Brain microvascular endothelial cell (primary cell): ENCODE data around the gene PDZRN3.

Experiments
- DNase-seq: peaks from one replicate; pipeline ENCODE4 v3.0.0-alpha.2; 2020
- H3K27ac ChIP-seq: fragments of 250-450 bp; sonication (Bioruptor Pico); 2 replicates; pipeline ENCODE4 v1.5.1; 2020; ENCODE audit warnings: mild to moderate bottlenecking, moderate library complexity
- H3K27me3 ChIP-seq: fragments of 250-450 bp; sonication (Bioruptor Pico); replicated peaks from 2 replicates; pipeline ENCODE4 v1.5.1; 2020; ENCODE audit warnings: mild to moderate bottlenecking
- H3K36me3 ChIP-seq: fragments of 250-450 bp; sonication (Bioruptor Pico); replicated peaks from 2 replicates; pipeline ENCODE4 v1.5.1; 2020; ENCODE audit warnings: mild to moderate bottlenecking
- H3K4me3 ChIP-seq: 2 replicates; pipeline ENCODE4 v1.5.1; 2011; ENCODE audit warnings: low read depth, mild to moderate bottlenecking, control low read depth, low read length, moderate library complexity
- CTCF ChIP-seq: IDR thresholded peaks from 2 replicates; pipeline ENCODE4 v1.5.1; 2011; ENCODE audit warnings: low read depth, mild to moderate bottlenecking, moderate library complexity, low read length, control low read depth, inconsistent platforms; ENCODE audit errors: missing control alignments
- in situ Hi-C: cut with HindIII; loops from 2 replicates; pipeline ENCODE4 v1.10.0; 2017; ENCODE audit warnings: low sequenced_read_pairs, low pct_ligation_motif_present

Gene PDZRN3

GRCh38 chr3:73656241-73656890 is 31.6 kb upstream of the PDZRN3 start:
- Histone ChIP-seq H3K4me3 (no peak overlapping the region), H3K27ac (no peak overlapping the region), H3K27me3 (no peaks in the 10 kb centered on the region), H3K36me3 (no peaks in the 10 kb centered on the region)
- in situ Hi-C loops: no loop called here
- no peak for TF ChIP-seq CTCF
- DNase-seq: peak; percentile 29

- no peak for TF ChIP-seq CTCF
- in situ Hi-C loops: no loop called here
- H3K27me3 ChIP-seq: no peaks in the 10 kb centered on the region
- H3K36me3 ChIP-seq: no peaks in the 10 kb centered on the region
- DNase-seq: no peak
- H3K4me3 ChIP-seq: no peak overlapping the region
- no peak overlapping the region for H3K27ac ChIP-seq
Observed at GRCh38 chr3:73655197-73655596, 30.5 kb upstream of the PDZRN3 start.

- TF ChIP-seq CTCF: no peak
- Histone ChIP-seq H3K27ac (no peak overlapping the region), H3K36me3 (no peaks in the 10 kb centered on the region), H3K4me3 (no peak overlapping the region), H3K27me3 (no peaks in the 10 kb centered on the region)
- in situ Hi-C loops: no loop called here
- DNase-seq: peak; percentile 46
Observed at GRCh38 chr3:73653877-73654276, 29.1 kb upstream of the PDZRN3 start.

- DNase-seq: no peak
- no peak for TF ChIP-seq CTCF
- Histone ChIP-seq H3K27ac (no peak overlapping the region), H3K36me3 (no peaks in the 10 kb centered on the region), H3K4me3 (no peak overlapping the region), H3K27me3 (no peaks in the 10 kb centered on the region)
- in situ Hi-C loops: no loop called here
Observed at GRCh38 chr3:73653351-73653750, 28.6 kb upstream of the PDZRN3 start.

- Histone ChIP-seq H3K27ac (no peak overlapping the region), H3K4me3 (no peak overlapping the region), H3K27me3 (no peaks in the 10 kb centered on the region), H3K36me3 (no peaks in the 10 kb centered on the region)
- no peak for TF ChIP-seq CTCF
- DNase-seq: no peak
- in situ Hi-C loops: no loop called here
Observed at GRCh38 chr3:73652896-73653295, 28.2 kb upstream of the PDZRN3 start.

GRCh38 chr3:73637042-73637441 is 12.3 kb upstream of the PDZRN3 start:
- in situ Hi-C loops: no loop called here
- Histone ChIP-seq H3K4me3 (no peak overlapping the region), H3K36me3 (no peaks in the 10 kb centered on the region), H3K27me3 (no peaks in the 10 kb centered on the region), H3K27ac (no peak overlapping the region)
- no peak for TF ChIP-seq CTCF
- no peak for DNase-seq
